Activated naive CD8-positive, alpha-beta T cell treated with anti-CD3 and anti-CD28 coated beads, Interleukin-2, amount 50 U/mL, for 24 hours (primary cell): ENCODE data around the gene PCTP.

Source experiments
- ATAC-seq: fragments of 150-1000 bp; cut with Tn5 transposase; one replicate; pipeline ENCODE4 v1.10.0; 2021
- DNase-seq: peaks from one replicate; pipeline ENCODE4 v3.0.0; 2021
- H3K27ac Mint-ChIP-seq: one replicate; pipeline ENCODE4 v1.8.0; 2021; ENCODE audit warnings: mild to moderate bottlenecking, mixed read lengths
- H3K27me3 Mint-ChIP-seq: one replicate; pipeline ENCODE4 v1.8.0; 2021; ENCODE audit warnings: mixed read lengths
- H3K36me3 Mint-ChIP-seq: one replicate; pipeline ENCODE4 v1.8.0; 2021; ENCODE audit warnings: low read depth, mixed read lengths
- H3K4me1 Mint-ChIP-seq: one replicate; pipeline ENCODE4 v1.8.0; 2021; ENCODE audit warnings: mixed read lengths
- H3K4me3 Mint-ChIP-seq: one replicate; pipeline ENCODE4 v1.8.0; 2021; ENCODE audit warnings: mild to moderate bottlenecking, moderate library complexity, mixed read lengths
- H3K9me3 Mint-ChIP-seq: one replicate; pipeline ENCODE4 v1.8.0; 2021; ENCODE audit warnings: mixed read lengths

The PCTP gene

DNA sequence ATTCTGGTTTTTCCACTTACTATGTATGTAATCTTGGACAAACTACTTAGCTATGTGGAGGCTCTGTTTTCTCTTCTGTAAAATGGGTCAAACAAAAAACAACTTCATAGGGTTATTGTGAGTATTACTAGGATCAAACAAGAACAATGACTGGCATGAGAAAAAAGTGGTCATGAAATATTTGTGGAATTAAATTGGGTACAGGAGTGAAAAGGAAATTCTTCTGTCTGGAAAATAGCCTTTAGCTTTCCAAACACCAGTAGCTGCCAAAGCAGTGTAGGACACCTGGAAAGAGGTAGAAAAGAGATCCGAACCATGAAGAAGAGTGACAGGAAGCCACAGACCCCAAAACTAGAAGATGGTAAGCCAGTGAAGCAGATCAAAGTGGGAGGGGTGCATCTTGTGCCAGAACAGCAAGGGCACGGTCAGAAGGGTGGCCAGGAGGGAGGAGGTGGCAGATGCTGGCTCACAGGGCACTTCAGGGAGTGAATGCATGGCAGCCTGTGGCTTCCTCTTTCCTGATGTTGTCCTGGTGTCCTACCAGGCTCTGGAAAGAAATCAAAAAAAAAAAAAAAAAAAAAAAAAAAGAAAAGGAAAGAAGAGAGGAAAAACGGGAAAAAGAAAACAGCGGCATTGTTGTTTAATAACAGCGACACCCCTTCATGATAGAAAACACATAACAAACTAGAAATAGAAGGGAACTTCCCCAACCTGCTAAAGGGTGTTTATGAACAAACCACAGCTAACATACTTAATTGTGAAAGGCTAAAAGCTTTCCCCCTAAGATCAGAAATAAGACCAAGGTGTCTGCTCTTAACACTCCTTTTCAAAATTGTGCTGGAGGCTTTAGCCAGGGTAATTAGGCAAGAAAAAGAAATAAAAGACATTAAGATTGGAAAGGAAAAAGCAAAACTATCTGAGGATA lies 67.9 kb downstream of the PCTP start:
- no peak overlapping the region for H3K4me3 Mint-ChIP-seq
- peaks cover 6% of the 10 kb centered on the region for H3K9me3 Mint-ChIP-seq
- peaks cover 7% of the 10 kb centered on the region for H3K27me3 Mint-ChIP-seq
- peaks cover 3% of the 10 kb centered on the region for H3K4me1 Mint-ChIP-seq
- H3K36me3 Mint-ChIP-seq: no peaks in the 10 kb centered on the region
- ATAC-seq (no peak), DNase-seq (no peak)
- H3K27ac Mint-ChIP-seq: no peak overlapping the region

DNA sequence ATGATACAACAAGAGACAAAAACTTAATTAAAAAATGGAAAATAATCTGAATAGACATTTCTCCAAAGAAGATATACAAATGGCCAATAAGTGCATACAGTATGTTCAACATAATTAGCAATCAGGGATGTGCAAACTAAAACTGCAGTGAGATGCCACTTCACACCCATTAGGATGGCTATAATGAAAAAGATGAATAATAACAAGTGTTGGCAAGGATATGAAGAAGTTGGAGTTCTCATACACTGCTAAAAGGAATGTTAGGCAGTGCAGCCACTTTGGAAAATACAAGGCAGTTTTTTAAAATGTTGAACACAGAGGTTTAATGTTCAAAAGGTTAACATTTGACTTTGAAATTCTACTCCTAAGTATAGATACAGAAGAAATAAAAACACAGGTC lies 69.8 kb downstream of the PCTP start:
- peaks cover 6% of the 10 kb centered on the region for H3K9me3 Mint-ChIP-seq
- H3K4me1 Mint-ChIP-seq: peaks cover 3% of the 10 kb centered on the region
- no peak overlapping the region for H3K27ac Mint-ChIP-seq
- DNase-seq (no peak), ATAC-seq (no peak)
- H3K4me3 Mint-ChIP-seq: no peak overlapping the region
- no peaks in the 10 kb centered on the region for H3K36me3 Mint-ChIP-seq
- peaks cover 5% of the 10 kb centered on the region for H3K27me3 Mint-ChIP-seq

- Mint-ChIP-seq H3K4me3 (no peak overlapping the region), H3K9me3 (peaks cover 6% of the 10 kb centered on the region), H3K27ac (no peak overlapping the region), H3K27me3 (no peaks in the 10 kb centered on the region), H3K4me1 (peaks cover 3% of the 10 kb centered on the region), H3K36me3 (no peaks in the 10 kb centered on the region)
- no peak for ATAC-seq
- no peak for DNase-seq
Observed at GRCh38 chr17:55822028-55822427, 71.2 kb downstream of the PCTP start.

- Mint-ChIP-seq H3K4me1 (no peaks in the 10 kb centered on the region), H3K27ac (no peak overlapping the region), H3K36me3 (no peaks in the 10 kb centered on the region), H3K9me3 (peaks cover 6% of the 10 kb centered on the region), H3K4me3 (no peak overlapping the region), H3K27me3 (no peaks in the 10 kb centered on the region)
- no peak for ATAC-seq
- no peak for DNase-seq
Observed at GRCh38 chr17:55825213-55825612, 74.4 kb downstream of the PCTP start.
